NCI-H82 treated with DMSO at 0.1 percent for 48 hours (cell line): ENCODE measurements around the gene ATP2B3.
"Not testable (repeated sequence)": the region's sequence is repeated elsewhere in the genome, so short reads cannot be mapped to it uniquely, and the experiment has no call there.

Experiments used
- DNase-seq: peaks from one replicate; lab custom pipeline; 2025; ENCODE audit not compliant: unreplicated experiment; lab: John Stamatoyannopoulos, UW

The ATP2B3 gene

DNA sequence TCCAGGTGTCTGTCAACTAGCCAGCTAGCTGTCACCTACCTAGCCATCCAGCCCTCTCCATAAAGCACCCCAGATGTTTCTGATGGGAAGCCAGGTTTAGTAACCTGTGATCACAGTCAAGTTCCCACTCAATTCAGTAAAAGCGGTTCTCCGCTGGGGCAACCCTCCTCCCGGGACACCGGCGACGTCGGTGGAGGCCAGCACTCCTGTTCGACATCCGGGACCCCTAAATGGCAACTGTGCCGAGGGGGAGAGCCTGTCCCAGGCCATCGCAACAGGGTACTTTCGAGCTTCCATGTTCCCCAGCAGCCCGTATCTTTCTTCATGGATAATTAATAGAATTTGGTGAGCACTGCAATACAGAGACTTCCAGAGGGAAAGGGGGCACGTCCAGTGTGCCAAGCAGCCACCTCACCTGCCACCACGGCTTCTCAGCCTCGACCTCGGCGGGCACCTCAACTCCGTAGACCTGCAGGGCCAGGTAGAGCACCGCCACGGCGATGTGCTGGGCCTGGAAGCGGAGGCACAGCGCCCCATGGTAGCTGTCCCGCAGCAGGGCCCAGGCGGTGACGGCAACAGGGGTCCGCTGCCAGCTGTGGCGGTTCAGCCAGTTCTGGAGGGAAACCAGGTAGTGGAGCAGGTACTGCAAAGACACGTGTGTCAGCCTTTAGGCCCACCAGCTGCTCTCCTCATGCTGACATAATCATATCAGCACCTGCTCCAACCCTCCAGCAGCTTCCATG, 74.8 kb downstream of the ATP2B3 start:
- no peak for DNase-seq

DNA sequence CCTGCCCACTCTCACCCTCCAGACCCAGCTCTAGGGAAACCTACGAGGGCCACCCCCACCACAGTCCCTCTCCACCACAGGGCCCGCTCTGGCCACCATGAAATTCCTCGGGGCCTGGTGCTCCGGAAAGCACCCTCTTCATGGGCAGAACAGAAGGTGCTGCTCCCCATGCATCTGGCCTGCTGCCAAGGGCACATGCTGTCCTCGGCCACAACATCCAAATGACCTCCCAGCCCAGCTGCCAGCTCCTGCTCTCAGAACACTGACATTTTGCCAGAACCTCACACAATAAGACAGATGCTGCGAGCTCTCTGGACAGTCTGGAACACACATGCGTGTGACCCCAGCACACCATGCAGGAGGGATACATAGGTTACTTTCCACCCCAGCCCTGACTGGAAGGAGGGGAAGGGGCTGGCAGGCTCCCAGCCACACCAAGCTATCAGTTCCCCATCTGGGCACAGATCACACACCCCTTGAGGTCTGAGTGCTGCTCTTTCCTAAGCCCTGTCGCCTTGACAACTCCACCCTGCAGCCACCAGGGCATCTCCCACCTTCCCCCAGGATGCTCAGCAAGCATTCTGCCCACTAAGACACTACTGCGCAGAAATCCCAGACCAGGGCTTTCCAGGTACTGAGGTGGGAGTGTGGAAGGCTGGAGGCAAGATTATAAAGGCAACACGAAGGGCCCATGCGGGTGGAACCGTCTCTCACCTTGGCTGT, 75.7 kb downstream of the ATP2B3 start:
- DNase-seq: no peak

DNA sequence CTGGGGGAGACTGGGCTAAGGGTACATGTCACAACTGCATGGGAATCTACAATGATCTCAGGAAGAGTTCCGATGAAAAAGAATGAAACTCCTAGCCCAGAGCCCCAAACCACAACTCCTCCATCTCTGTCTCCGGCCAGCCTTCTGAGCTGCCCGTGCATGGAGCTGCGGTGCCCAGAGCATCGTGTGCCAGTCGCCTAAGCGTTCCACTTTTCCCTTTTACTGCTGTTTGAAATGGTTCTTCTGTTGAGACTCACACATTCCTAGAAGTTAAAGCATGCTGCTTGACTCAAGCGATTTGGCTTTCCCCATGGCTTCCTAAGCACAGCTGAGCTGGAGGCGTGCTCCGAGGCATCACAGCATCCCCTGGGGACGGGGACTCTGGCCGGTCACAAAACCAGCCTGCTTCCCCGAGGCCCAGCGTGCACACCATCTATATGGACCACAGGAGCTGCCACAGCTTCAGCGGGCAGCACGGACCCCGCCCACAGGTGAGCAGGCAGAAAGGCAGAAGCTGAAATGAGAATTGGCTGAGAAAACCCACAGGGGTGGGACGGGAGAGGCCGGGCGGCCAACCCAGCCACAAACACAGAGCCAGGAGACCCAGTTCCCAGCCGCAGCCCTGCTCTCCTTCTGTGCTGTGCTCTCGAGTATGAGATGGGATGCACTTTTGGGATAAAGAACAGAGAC, 76.5 kb downstream of the ATP2B3 start:
- DNase-seq: no peak

DNA sequence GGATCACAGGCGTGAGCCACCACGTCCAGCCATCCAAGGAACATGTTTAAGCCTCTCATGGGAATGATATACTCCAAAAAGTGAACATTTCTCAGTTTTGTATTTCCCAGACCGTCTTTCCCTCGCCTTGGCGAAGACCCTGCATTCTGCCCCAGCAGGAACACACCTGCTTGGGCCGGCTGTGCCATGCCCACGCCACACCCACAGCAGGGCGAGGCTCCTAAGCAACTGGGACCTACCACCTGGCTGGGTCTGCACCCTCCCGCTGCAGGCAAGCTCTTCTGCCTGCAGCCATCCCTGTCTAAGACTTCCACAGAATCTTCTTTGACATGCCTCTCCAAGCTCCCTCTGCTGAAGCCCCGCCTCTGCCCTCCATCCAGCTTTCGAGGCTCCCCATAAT, 77.9 kb downstream of the ATP2B3 start:
- no peak for DNase-seq

DNA sequence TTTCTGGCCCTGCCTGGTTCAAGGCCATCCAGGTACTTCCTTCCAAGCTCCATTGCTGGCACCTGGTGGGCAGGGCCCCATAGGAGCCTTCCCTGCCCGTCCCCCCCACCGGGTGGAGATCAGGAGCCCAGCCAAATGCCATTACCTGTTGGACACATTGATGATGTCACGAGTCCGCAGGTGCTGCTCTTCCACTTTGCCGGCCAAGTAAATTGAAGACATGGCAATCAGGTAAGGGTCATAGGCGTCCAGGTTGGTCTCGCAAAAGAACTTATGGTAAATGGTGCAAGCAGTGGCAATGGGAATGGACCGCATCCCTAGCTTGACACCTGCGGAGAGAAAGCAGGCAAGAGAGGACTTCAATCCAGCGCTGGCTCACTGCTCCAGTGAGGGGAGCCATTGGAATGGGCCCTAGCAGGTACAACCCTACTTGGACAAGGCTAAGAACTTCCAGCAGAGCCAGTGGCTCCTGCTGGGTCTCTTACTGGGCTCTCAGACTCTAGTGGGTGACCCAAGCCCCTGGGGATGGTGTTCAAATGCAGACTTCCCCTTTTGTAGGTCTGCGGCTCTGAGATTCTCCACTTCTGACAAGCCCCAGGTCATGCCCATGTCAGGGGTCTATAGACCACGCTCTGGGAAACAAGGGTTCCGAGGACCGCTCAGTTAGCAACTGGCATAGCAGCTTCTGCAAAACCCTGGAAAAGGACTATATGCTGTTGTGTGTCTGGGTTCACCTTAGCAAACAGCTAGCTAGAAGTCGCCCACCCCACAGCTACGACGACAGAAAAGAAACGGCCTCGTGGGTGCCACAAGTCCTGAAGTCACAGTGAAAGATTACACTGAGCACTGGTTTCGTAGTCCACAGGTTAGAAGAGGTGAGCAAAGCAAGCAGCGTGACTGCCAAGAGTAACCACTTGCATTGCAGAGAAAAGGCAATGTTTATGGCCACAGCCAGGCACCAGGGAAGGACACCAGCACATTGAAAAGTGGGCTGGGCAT, 78.7 kb downstream of the ATP2B3 start:
- DNase-seq: no peak

DNA sequence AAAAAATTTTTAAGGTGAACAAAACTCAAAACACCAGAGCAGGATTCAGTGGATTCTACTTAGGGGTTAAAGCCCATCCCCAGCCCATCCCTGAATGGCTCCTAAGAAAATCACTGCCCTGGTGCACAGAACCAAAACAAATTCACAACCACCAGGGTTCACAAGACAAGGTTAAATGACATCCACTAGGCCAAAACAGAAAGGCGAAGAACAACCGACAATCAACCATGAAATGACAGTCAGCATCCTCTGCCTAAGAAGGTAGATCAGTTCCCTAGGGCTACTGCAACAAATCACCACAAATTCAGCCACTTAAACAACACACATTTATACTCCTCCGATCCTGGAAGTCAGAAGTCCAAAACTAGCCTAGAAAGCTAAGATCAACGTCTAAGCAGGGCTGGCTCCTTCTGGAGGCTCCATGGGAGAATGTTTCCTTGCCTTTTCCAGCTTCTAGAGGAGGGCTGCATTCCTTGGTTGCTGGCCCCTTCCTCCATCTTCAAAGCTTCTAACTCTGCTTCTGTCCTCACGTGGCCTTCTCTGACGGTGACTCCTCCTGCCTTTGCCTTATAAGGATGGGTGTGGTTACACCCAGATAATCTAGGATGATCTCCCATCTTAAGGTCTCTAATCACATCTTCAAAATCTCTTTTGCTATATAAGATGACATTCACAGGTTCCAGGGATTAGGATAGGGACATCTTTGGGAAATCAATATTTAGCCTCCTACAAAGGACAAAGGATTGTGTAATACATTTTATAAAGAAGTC, 79.7 kb downstream of the ATP2B3 start:
- peak; percentile 72 for DNase-seq

GRCh38 chrX:153598541-153599191, 81.2 kb downstream of the ATP2B3 start, which contains the start of gene CCNQ:
Gene CCNQ (minus strand): TSS chrX:153599139. CDS start chrX:153599073, 66 bp downstream.
- peak; percentile 47 for DNase-seq

DNA sequence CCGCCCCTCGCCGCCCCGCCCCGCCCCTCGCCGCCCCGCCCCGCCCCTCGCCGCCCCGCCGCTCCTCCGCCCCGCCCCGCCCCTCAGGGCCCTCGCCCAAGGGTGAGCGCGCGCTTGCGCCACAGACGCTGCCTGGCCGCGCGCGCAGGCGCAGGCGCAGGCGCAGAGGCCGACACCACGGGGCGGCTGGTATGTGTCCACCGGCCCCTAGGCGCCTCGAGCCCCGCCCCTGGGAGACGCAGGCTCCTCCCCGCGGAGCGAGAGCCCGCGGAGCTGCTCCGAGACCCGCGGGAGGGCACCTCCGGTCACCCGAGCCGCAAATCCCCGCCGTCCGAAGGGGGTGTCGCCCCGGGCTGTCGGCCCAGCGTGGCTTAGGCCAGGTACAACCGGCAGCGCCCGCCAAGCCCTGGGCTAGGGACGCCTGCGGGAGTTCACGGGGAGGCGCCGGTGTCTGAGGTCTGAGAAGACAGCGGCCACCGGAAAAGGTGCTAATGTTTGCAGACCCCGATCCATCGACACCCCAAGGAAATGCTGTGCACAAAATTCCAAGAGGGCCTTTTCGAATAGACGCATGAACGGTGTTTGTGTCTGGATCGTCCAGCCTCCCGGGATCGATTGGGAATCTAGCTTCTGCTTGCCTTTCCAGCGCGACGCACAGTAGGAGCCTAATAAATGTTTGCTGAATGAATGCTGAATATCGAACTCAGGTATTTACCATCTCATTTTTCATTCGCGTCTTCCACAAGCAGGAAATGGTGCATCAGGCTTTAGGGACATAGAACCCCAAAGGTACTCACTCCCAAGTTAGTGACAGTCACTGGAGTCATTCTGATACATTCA, 82.0 kb downstream of the ATP2B3 start:
- DNase-seq: peak; percentile 60

DNA sequence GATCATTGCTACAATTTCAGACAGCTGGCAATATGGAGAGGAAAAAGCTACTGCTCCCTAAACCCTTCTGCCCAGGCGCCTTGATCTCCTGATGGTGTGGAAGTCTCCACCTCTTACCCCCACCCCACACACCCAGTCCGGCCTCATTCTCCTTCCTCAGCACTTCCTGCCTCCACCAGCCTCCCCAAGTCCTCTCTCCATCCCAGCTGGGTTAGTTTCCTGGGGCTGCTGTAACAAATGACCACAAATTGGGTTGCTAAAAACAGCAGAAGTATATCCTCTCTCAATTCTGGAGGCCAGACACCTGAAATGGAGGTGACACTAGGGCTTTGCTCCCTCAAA, 82.6 kb downstream of the ATP2B3 start:
- no peak for DNase-seq

DNA sequence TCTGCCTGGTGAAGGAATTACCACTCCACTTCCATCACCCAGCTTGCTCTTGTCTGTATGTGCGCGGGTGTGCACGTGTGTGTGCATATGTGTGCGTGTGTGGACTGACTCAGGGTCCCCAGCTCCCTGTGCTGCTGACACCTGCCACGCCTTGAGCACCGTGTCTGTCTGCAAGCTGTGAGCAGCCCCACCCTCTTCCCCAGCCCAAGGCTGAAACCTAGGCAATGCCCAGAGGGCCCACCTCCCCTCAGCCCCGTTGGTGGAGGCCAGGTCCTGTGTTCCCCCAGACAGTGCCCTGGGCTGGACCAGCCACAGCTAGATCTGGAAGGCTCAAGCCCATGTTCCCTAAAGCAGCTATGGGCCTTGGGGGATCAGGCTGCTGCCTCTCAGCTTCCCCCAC, 83.5 kb downstream of the ATP2B3 start:
- no peak for DNase-seq

GRCh38 chrX:153601511-153602110, 84.2 kb downstream of the ATP2B3 start:
- DNase-seq: no peak

GRCh38 chrX:153602601-153603000, 85.2 kb downstream of the ATP2B3 start:
- no peak for DNase-seq

- no peak for DNase-seq
Observed at GRCh38 chrX:153603131-153603656, 85.8 kb downstream of the ATP2B3 start.

DNA sequence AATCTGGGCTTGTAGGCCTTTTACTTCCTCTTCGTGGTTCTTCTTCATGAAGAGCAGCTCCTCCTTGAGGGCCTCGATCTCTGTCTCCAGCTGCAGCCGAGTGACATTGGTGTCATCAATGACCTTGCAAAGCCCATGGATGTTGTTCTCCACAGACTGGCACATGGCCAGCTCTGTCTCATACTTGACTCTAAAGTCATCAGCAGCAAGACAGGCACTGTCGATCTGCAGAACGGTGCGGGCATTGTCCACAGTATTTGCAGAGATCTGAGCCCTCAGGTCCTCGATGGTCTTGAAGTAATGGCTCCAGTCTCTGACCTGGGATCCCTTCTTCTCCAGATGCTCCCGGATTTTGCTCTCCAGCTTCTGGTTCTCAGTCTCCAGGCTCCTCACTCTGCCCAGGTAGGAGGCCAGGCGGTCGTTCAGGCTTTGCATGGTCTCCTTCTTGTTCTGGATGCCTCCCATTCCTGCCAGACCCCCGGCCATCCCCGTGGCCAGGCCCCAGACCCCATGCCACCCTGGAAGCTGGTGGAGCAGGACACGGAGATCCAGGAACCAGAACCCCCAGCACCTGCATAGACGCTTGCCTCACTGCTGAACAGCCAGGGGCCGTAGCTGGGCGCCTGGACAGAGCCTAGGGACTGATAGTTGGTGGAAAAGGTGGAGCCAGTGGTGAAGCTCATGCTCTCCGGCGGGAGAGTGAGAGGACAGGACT, 87.4 kb downstream of the ATP2B3 start:
- not testable (repeated sequence) for DNase-seq

DNA sequence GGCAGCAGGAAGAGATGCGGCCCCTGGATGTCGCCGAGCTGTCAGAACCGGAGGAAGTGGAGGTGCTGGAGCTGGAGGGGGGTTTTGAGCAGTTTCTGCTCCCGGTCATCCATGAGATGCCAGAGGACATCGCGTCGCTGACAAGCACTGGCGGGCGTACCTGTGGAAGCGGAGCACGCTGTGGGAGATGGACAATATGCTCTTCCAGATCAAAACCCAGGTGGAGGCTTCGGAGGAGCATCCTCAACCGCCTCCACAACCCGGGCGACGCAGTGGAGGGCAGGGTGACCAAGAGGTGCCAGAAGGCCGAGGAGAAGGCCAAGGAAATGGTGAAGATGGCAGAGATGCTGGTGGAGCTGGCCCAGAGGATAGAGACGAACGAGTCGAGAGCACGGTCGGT, 89.1 kb downstream of the ATP2B3 start:
- no peak for DNase-seq

DNA sequence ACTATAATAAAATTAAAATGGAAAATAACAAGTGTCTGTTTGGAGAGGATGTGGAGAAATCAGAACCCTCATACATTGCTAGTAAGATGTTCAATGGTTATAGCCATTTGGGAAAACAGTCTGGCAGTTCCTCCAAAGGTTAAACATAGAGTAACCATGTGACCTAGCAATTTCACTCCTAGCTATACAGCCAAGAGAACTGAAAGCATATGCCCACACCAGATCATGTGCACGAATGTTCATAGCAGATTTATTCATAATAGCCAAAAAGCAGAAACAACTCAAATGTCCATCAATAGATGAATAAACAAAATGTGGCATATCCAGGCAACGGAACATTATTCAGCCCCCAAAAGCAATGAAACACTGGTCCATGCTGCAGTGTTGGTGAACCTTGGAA, 90.9 kb downstream of the ATP2B3 start:
- DNase-seq: no peak

GRCh38 chrX:153608806-153609205, 91.4 kb downstream of the ATP2B3 start:
- DNase-seq: no peak
